Activated T-cell treated with anti-CD3 and anti-CD28 coated beads for 48 hours (primary cell): ENCODE data around the gene C15orf62.

Source experiments
- DNase-seq: peaks from one replicate; pipeline ENCODE4 v3.0.0-alpha.2; 2020; ENCODE audit warnings: low read depth

C15orf62 gene, protein sequence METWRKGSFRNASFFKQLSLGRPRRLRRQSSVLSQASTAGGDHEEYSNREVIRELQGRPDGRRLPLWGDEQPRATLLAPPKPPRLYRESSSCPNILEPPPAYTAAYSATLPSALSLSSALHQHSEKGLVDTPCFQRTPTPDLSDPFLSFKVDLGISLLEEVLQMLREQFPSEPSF

DNA sequence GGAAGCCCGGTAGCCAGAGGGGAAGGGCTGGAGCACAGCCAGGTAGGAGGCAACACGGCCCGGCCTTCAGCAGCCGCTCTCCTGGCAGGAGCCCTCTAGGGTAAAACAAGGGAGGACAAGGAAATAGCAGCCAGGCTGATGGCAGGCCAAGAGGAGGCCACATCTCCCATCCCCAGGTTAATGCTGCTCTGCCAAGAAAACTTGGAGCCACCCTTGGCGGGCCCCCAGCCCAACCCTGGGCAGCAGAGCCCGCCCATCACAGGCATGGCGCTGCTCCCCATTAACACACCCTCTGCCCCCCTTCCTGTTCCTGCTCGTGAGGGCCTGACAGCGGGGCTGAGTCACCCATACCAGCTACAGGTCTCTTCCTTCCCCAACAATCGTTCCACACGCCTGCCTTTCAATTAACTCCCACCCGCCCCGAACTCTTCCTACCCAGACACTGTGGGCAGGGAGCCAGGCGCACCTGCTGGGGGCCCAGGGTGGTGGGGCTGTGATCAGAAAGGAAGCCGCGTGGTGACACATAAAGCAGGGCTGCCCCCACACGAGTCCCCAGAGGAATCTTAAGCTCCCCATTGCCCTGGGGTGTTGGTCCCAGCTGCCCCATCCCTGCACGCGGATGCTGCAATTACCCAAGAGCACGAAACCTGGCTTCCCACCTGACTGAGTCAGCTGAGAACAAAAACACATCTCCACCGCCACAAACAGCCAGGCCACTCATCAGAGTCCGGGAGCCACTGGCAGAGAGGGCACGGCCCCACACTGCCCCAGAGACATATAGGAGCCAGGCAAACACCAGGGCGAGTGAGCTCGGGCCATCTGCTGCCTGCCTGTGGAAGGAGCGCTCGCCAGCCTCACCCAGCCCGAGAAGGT, at the start of gene C15orf62:
Gene C15orf62 (plus strand): TSS at position 707 of the 873 bp plus-strand sequence. CDS start 516 bp downstream, outside the sequence.
- peak; percentile 57 for DNase-seq

GRCh38 chr15:40721701-40722100, 48.1 kb upstream of the C15orf62 start:
- no peak for DNase-seq

GRCh38 chr15:40722354-40722753, 47.4 kb upstream of the C15orf62 start:
- DNase-seq: no peak

- no peak for DNase-seq
These were observed 46.8 kb upstream of the C15orf62 start for GRCh38 chr15:40722934-40723333.

DNA sequence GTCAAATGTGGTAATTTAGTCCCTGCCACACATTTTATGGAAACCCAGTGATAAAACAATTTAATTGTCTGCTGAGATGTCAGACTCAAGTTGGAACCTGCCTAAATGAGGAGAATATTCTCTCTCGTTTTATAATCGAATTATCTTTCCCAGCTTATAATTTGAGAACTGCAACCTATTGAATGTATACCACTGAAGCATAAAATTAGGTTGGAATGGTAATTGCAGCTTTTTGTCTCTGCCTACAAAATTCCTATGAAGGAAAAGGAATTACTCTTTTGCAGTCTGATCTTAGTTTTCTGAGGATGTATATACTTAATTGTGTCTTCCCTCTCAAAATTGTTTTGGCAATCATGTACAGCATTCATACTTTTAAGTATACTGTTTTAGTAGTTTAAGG, 45.9 kb upstream of the C15orf62 start:
- no peak for DNase-seq

- no peak for DNase-seq
These were observed 38.7 kb upstream of the C15orf62 start for GRCh38 chr15:40731034-40731433.

DNA sequence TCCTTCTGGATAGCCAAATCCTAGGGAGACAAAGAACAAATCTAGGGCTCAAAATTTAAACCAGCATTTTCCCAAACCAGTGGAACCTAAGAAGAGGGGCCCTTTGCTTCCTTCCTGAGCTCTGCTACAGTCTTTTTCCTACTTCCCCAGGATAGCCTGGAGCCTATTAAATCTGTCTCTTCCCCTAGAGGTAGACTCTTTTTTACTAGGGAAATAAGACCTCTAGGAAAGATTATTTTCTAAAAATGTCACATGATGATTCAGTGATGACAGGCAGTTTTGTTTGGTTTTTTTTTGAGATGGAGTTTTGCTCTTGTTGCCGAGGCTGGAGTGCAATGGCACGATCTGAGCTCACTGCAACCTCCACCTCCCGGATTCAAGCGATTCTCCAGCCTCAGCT, 33.2 kb upstream of the C15orf62 start:
- DNase-seq: no peak

- no peak for DNase-seq
These were observed 32.7 kb upstream of the C15orf62 start for GRCh38 chr15:40737048-40737447.

GRCh38 chr15:40739047-40739446, 30.7 kb upstream of the C15orf62 start:
- DNase-seq: no peak

DNA sequence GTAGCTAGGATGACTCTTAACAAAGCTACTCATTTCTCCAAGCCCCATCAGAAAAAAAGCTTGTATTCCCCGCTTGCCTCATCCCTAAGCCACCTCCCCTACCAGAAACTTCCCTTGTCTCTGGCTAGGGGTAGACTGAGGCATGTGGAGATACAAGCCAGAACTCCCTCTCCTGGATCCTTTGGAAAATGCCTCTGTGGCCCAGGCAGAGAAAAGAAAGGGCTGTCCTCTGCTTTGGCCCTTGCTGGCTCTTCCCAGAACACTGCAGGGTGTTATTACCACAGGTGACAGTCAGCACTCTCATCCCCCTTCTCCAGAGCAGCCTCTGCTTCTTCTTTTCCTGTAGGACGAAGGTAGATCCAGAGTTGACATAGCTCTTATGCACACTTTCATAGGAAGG, 29.9 kb upstream of the C15orf62 start:
- no peak for DNase-seq

DNA sequence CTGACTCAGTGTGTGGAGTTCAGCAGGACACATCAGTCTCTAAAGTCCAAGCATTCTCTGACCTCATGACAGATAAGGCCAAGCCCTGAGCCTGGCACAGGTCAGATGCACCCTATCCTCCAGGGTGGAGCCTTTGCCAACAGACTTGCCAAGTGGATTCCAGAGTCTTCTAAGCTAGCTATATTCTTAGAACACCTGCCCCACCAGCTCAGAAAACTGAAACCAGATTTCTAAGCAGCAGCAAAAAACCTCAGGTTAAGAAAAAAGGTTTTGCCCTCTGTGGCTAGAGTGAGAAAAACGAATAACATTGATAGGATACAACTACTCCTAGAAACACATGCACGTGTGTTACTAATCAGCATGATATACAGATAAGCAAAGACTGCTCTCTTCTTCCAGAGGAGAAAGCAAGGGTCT, 26.3 kb upstream of the C15orf62 start:
- DNase-seq: no peak

DNA sequence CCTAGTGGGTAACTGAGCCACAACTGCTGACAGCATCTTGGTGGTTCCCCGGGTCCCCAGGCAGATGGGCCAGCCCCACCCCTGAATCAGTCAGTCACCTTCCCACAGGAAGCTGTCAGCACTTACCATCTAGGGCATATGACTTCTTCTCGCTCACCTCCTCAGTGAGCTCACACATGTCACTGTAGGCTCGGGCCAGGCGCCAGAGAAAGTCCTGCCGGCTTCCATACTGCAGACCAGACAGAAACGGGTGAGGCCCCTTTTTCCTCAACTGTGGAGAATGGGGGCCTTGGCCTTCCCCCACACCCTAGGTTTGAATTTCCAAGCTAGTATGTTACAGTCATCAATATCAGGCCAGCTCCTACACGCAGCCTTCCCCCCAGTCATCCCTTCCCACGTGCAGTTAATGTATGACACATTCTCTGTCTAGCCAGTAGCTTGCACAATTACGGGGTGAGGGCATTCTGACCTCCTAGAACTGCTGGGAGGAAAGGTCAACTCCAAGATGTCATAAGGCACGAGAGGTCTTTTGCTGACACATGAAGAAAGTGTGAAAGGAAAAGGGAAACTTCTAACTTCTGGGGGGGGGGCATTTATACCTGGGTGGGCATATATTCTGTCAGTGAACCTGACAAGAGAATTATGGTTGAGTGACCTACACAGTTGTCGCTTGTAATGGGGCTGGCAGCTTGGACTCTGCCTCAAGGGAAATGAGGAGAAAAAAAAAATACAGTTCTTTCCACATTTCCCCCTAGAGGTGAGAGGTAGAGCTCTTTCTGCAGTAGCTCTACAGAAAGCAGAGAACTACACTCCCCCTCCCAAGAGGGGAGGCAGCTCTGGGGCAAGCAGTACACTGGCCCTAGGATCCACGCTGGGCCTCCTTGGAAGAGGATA, 25.6 kb upstream of the C15orf62 start:
- DNase-seq: peak; percentile 55

DNA sequence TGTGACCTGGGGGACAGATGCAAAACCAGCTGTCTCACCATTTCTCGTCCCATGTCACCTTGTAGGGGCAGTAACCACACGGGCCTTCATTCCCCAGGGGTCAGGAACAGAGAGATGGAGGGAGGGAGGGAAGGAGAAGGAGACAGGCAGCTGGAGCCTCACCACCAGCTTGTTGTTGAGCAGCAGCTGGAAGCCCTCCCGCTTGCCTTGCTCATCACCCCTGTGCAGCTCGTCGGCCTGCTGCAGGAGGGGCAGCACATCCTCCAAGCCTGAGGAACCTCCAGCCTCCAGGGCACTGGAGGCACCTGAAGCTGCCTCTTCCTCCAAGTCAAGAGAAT, 25.0 kb upstream of the C15orf62 start:
- no peak for DNase-seq

DNA sequence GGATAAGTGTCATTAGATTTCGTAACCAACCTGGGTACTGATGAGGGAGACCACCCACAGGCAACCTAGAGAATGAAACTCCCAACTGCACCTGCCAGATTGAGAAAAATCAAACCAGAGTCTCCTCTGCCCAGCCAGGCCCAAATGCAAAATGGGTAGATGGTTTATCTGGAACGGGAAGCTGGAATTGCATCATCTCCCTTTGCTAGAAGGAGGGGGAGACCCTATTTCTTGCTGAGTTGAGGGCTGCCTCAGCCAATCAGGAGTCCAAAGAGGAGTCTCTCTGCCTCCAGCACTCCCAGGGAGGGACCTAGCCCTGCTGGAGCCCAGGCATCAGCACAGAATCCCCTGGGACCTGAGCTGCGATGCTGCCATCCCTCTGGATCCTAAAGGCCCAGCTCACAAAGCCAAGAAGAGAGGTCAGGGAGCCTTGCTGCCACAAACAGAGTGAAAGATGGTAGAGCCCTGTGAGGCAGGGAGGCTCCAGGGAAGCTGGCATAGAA, 22.8 kb upstream of the C15orf62 start:
- no peak for DNase-seq

DNA sequence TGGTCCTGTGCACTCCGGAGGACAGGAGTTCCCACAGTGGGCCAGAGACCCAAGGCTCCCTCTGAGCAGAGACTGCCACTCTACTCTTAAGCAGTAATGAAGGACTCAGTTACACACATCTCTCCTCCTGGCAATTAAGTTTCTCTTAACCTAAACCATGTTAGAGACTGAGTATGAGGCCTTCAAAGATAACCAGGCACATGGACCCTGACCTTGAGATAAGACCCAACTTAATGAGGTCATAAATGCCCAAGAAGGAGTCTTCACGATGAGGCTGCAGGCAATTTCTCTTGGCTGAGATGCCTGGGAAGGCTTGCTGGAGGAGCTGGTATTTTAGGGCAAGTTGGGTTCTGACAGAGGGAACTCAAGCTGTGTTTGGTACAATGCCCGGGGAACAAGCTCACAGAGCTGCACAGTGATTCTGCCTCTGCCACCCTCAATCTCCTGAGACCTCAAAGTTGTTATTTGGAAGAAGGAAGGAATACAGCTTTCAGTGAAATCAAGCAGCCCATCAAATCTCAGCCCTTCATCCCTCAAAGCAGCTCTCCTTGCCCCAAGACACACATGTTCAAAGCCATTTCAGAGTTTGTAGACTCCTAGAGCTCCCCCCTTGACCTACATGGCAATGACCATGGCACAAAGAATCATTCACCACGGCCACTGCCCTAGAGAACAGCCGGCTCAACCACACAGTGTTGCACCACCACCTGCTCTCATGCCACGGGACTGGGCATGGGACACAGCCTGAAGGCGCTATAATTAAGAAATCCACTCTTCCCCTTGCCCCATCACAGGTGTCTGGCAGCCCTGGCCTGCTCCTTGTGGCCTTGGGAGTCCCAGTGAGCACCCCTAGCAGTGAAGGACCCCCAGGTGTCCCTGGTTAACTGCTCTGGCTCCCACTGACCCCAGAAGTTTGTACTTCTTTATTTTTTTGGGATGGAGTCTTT, 21.8 kb upstream of the C15orf62 start:
- no peak for DNase-seq

- no peak for DNase-seq
These were observed 20.6 kb upstream of the C15orf62 start for GRCh38 chr15:40749151-40749630.

- DNase-seq: no peak
These were observed 18.9 kb upstream of the C15orf62 start for GRCh38 chr15:40750885-40751284.

GRCh38 chr15:40751745-40752144, 18.0 kb upstream of the C15orf62 start:
- DNase-seq: no peak

DNA sequence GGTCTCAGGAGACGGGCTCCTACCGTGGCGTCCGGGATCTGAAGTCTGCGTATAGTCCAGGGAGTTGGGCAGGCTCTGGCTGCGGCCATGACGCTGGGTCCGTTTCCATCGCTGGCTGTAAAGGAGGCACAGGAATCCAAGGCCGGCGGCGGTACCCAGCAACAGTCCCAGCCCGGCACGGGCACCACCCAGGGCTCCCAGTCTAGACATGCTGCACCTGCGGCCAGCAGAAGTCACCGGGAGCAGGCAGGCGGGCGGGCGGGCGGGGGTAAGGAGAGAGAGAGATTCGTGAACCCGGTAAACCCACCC, 15.3 kb upstream of the C15orf62 start:
- no peak for DNase-seq

DNA sequence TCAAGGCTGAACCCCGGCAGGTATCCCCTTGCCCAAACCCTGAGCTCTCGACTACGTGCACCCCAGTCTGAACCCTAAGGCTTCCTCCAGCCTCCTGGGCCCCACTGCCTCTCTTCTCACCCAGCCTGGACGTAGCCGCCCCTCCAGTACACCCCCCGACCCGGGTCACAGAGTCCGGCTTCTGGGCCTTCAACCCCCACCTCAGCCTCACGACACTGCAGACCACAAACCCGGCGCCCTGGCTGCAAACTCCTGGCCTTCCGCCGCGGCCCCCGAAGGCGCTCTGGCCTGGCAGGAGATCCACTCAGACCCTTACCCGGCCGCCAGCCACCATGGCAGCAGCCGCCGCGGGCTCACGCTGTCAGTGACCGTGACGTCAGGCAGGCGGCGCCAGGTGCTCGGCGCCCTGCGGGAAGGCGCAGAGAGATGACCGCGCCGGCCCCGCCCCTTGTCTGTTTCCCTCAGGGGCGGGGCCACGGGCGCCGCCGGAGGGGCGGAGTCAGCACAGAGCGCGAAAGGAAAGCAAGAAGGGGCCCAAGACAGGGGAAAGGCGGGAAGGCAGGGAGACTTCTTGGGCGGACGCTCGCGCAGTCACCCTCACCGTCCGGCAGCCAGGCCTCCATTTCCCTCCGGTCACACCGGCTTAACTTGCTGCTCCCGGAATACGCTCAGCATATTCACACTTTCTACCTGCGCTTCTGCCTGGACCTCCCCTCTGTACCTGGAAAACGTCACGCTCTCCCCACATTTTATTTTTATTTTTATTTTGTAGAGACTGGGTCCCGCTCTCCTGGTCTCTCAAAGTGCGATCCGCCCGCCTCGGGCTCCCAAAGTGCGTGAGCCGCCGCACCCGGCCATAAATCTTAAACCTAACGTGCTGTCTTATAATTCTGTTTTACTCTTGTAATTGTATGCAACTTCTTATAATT, 14.6 kb upstream of the C15orf62 start, which contains the start of gene RMDN3:
Gene RMDN3 (minus strand): TSS at position 372 of the 929 bp plus-strand sequence. CDS start 471 bp downstream, outside the sequence.
- peak; percentile 96 for DNase-seq
